NCI-H526 treated with DMSO at 0.1 percent for 48 hours (cell line): ENCODE results near the gene ENOX2.
"Not testable (repeated sequence)": the region's sequence is repeated elsewhere in the genome, so short reads cannot be mapped to it uniquely, and the experiment has no call there.

Experiments used
- DNase-seq: peaks from one replicate; lab custom pipeline; 2025; lab: John Stamatoyannopoulos, UW

Gene ENOX2

GRCh38 chrX:130754353-130754752 lies 148.7 kb downstream of the ENOX2 start:
- no peak for DNase-seq

- DNase-seq, result no peak
Measured at GRCh38 chrX:130746709-130747342, 156.2 kb downstream of the ENOX2 start.

- no peak for DNase-seq
Measured at GRCh38 chrX:130746077-130746476, 156.9 kb downstream of the ENOX2 start.

- DNase-seq, result no peak
Measured at GRCh38 chrX:130741584-130741983, 161.4 kb downstream of the ENOX2 start.

- no peak for DNase-seq
Measured at GRCh38 chrX:130741151-130741550, 161.9 kb downstream of the ENOX2 start.

- DNase-seq, result no peak
Measured at GRCh38 chrX:130738638-130739195, 164.3 kb downstream of the ENOX2 start.

GRCh38 chrX:130734713-130735112 lies 168.3 kb downstream of the ENOX2 start:
- DNase-seq, result no peak

GRCh38 chrX:130728208-130728607 lies 174.8 kb downstream of the ENOX2 start:
- no peak for DNase-seq

GRCh38 chrX:130726661-130727060 lies 176.3 kb downstream of the ENOX2 start:
- DNase-seq, result no peak

- DNase-seq, result no peak
Measured at GRCh38 chrX:130725519-130725918, 177.5 kb downstream of the ENOX2 start.

GRCh38 chrX:130719413-130719812 lies 183.6 kb downstream of the ENOX2 start:
- DNase-seq, result no peak

- no peak for DNase-seq
Measured at GRCh38 chrX:130718137-130718536, 184.9 kb downstream of the ENOX2 start.

GRCh38 chrX:130716781-130717413 lies 186.1 kb downstream of the ENOX2 start:
- peak; percentile 1 for DNase-seq

GRCh38 chrX:130716346-130716745 lies 186.7 kb downstream of the ENOX2 start:
- no peak for DNase-seq

GRCh38 chrX:130715299-130715698 lies 187.7 kb downstream of the ENOX2 start:
- DNase-seq, result no peak

- DNase-seq, result no peak
Measured at GRCh38 chrX:130714665-130715064, 188.3 kb downstream of the ENOX2 start.

- no peak for DNase-seq
Measured at GRCh38 chrX:130714135-130714534, 188.9 kb downstream of the ENOX2 start.

GRCh38 chrX:130709178-130709577 lies 193.8 kb downstream of the ENOX2 start:
- DNase-seq, result not testable (repeated sequence)

- DNase-seq, result no peak
Measured at GRCh38 chrX:130705591-130705990, 197.4 kb downstream of the ENOX2 start.

- DNase-seq, result no peak
Measured at GRCh38 chrX:130704053-130705038, 198.7 kb downstream of the ENOX2 start.

- DNase-seq, result no peak
Measured at GRCh38 chrX:130702867-130703707, 199.9 kb downstream of the ENOX2 start.
